ENCODE measurements around the gene ABCD3.
"Not testable (repeated sequence)": the region's sequence is repeated elsewhere in the genome, so short reads cannot be mapped to it uniquely, and the experiment has no call there.

- TF ChIP-seq CTCF, POLR2A (IDR thresholded peaks at IDR 0.05): not testable (repeated sequence)
These were observed 26.6 kb downstream of the ABCD3 start for GRCh38 chr1:94444819-94445218.

Data from right lobe of liver (tissue), 4 donors.